GM23338 (cell line): ENCODE measurements around the gene GRM5. TPM values are rescaled to one million over a fixed set of nuclear protein-coding genes. Genes with fewer than 3 reads are reported as not detected.

Source experiments
- ATAC-seq: fragments of 200-7000 bp; cut with Tn5 transposase; 3 replicates; pipeline ENCODE4 v1.9.1; 2020
- DNase-seq: peaks from one replicate; pipeline ENCODE4 v3.0.0-alpha.2; 2015; ENCODE audit warnings: low spot score
- H2AFZ ChIP-seq: fragments of 200-600 bp; sonication (generic); 2 replicates; pipeline ENCODE4 v1.8.0; 2016; ENCODE audit warnings: antibody characterized with exemption, mild to moderate bottlenecking, moderate library complexity
- H3F3A ChIP-seq: fragments of 200-600 bp; sonication (generic); replicated peaks from 2 replicates; pipeline ENCODE4 v1.8.0; 2017; ENCODE audit warnings: antibody characterized with exemption, mixed run types, low read depth
- H3K27ac ChIP-seq: fragments of 200-600 bp; sonication (generic); 2 replicates; pipeline ENCODE4 v1.6.1; 2016; ENCODE audit warnings: low read depth
- H3K27me3 ChIP-seq: fragments of 200-600 bp; sonication (generic); 2 replicates; pipeline ENCODE4 v1.8.0; 2016; ENCODE audit warnings: mild to moderate bottlenecking, mixed run types, moderate library complexity; ENCODE audit not compliant: insufficient read depth
- H3K36me3 ChIP-seq: fragments of 200-600 bp; sonication (generic); 2 replicates; pipeline ENCODE4 v1.8.0; 2016; ENCODE audit warnings: mild to moderate bottlenecking; ENCODE audit not compliant: insufficient read depth
- H3K4me1 ChIP-seq: fragments of 200-600 bp; sonication (generic); 2 replicates; pipeline ENCODE4 v1.8.0; 2016; ENCODE audit warnings: mild to moderate bottlenecking, moderate library complexity; ENCODE audit not compliant: insufficient read depth
- H3K4me2 ChIP-seq: fragments of 200-600 bp; sonication (generic); 2 replicates; pipeline ENCODE4 v1.7.1; 2017; ENCODE audit warnings: mixed run types
- H3K4me3 ChIP-seq: fragments of 200-600 bp; sonication (generic); 2 replicates; pipeline ENCODE4 v1.6.1; 2016; ENCODE audit warnings: mixed run types
- H3K79me2 ChIP-seq: fragments of 200-600 bp; sonication (generic); replicated peaks from 2 replicates; pipeline ENCODE4 v1.8.0; 2017; ENCODE audit warnings: mild to moderate bottlenecking; ENCODE audit not compliant: insufficient read depth
- H3K9me2 ChIP-seq: fragments of 200-600 bp; sonication (generic); 2 replicates; pipeline ENCODE4 v1.8.0; 2017; ENCODE audit not compliant: insufficient read depth
- H4K20me1 ChIP-seq: fragments of 200-600 bp; sonication (generic); replicated peaks from 2 replicates; pipeline ENCODE4 v1.8.0; 2017; ENCODE audit warnings: mild to moderate bottlenecking; ENCODE audit not compliant: insufficient read depth
- H3K27ac Mint-ChIP-seq: 2 replicates; pipeline ENCODE4 v1.8.0; 2020; ENCODE audit warnings: inconsistent platforms, mild to moderate bottlenecking, moderate library complexity, mixed read lengths
- H3K27me3 Mint-ChIP-seq: 3 replicates; pipeline ENCODE4 v1.8.0; 2022; ENCODE audit warnings: low read depth, mild to moderate bottlenecking, moderate library complexity, mixed read lengths, inconsistent platforms; ENCODE audit not compliant: insufficient read depth, poor library complexity
- H3K36me3 Mint-ChIP-seq: 3 replicates; pipeline ENCODE4 v1.8.0; 2021; ENCODE audit warnings: low read depth, mild to moderate bottlenecking, inconsistent platforms, moderate library complexity, mixed read lengths
- H3K4me1 Mint-ChIP-seq: 3 replicates; pipeline ENCODE4 v1.8.0; 2020; ENCODE audit warnings: mild to moderate bottlenecking, inconsistent platforms, mixed read lengths
- H3K4me3 Mint-ChIP-seq: 3 replicates; pipeline ENCODE4 v1.8.0; 2021; ENCODE audit warnings: moderate library complexity, mild to moderate bottlenecking, inconsistent platforms, mixed read lengths
- H3K9me3 Mint-ChIP-seq: 3 replicates; pipeline ENCODE4 v1.8.0; 2020; ENCODE audit warnings: moderate library complexity, mild to moderate bottlenecking, inconsistent platforms, mixed read lengths
- CREB1 ChIP-seq: fragments of 250-450 bp; sonication (Bioruptor Pico); IDR thresholded peaks from 2 replicates; pipeline ENCODE4 v1.5.0; 2020; ENCODE audit warnings: low read depth, mild to moderate bottlenecking, moderate library complexity
- EZH2 ChIP-seq: fragments of 200-600 bp; sonication (generic); IDR thresholded peaks from one replicate; pipeline ENCODE4 v1.8.0; 2017; ENCODE audit warnings: antibody characterized with exemption, mild to moderate bottlenecking, low read depth; ENCODE audit not compliant: unreplicated experiment
- EZH2phosphoT487 ChIP-seq: fragments of 200-600 bp; sonication (generic); IDR thresholded peaks from one replicate; pipeline ENCODE4 v1.8.1; 2018; ENCODE audit warnings: antibody characterized with exemption; ENCODE audit not compliant: unreplicated experiment
- NANOG ChIP-seq: IDR thresholded peaks from 2 replicates; pipeline ENCODE4 v1.6.1; 2016; ENCODE audit warnings: antibody characterized with exemption, borderline replicate concordance
- POLR2AphosphoS5 ChIP-seq: IDR thresholded peaks from 2 replicates; pipeline ENCODE4 v1.6.1; 2016; ENCODE audit warnings: antibody characterized with exemption, low read depth
- STAT1 ChIP-seq: IDR thresholded peaks from one replicate; pipeline ENCODE4 v1.6.1; 2016; ENCODE audit warnings: antibody characterized with exemption; ENCODE audit not compliant: unreplicated experiment
- ZNF114 ChIP-seq: fragments of 250-450 bp; sonication (Bioruptor Pico); IDR thresholded peaks from 2 replicates; pipeline ENCODE4 v1.5.0; 2020; ENCODE audit warnings: mild to moderate bottlenecking, moderate library complexity
- polyA plus RNA-seq: library from polyadenylated mRNA; unstranded; fragments of >200 nt; fragmentation: Nextera tagmentation; extraction: Ambion mirVana; gene quantifications from 2 replicates; pipeline ENCODE4 v1.2.1, GENCODE V29; 2016
- total RNA-seq: library from RNA; depleted of rRNA; stranded (reverse); fragments of >200 nt; shearing (Covaris generic); gene quantifications from 2 replicates; pipeline ENCODE4 v1.2.3, GENCODE V29; 2014
- TF ChIP-seq, protein P1 (sequence below): fragments of 250-450 bp; sonication (Bioruptor Pico); IDR thresholded peaks from 2 replicates; pipeline ENCODE4 v1.5.0; 2020; ENCODE audit warnings: mild to moderate bottlenecking, moderate library complexity
- TF ChIP-seq, protein P2 (sequence below): IDR thresholded peaks from one replicate; pipeline ENCODE4 v1.6.1; 2018; ENCODE audit warnings: antibody characterized with exemption; ENCODE audit not compliant: unreplicated experiment
- TF ChIP-seq, protein P3 (sequence below): IDR thresholded peaks from 2 replicates; pipeline ENCODE4 v1.6.1; 2016; ENCODE audit warnings: antibody characterized with exemption

Gene GRM5
- total and polyA plus RNA-seq, 2 experiments from 2014 or later: 0.23 to 0.45 TPM

DNA sequence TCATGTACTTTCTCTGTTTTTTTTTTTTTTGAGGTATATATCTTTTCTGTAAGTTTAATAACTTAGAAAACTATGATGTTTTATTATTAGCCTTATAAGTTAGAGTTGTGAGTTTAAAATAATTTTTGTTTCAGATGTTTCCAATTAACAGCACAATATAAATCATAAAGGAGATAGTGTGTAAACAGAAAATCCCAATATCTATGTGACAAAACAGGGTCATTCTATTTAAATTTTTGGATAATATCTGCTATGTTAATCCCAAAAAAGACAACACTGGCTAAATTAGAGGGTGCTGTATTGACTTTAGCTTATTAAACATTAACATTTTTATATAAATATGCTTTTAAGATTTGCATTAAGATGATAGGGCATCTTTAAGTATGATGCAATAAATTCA lies 410.1 kb downstream of the GRM5 start:
- Mint-ChIP-seq H3K4me3 (no peak overlapping the region), H3K36me3 (peaks cover 4% of the 10 kb centered on the region; the same call in 1 of the 3 replicates), H3K4me1 (peaks cover 8% of the 10 kb centered on the region), H3K27me3 (no peaks in the 10 kb centered on the region), H3K27ac (no peak overlapping the region), H3K9me3 (peaks cover 5% of the 10 kb centered on the region; the same call in 2 of the 3 replicates)
- no peak overlapping the region for H3K4me2 ChIP-seq
- no peaks in the 10 kb centered on the region for H3K36me3 ChIP-seq
- H3K27ac ChIP-seq: no peak overlapping the region
- H3K9me2 ChIP-seq: no peaks in the 10 kb centered on the region
- H4K20me1 ChIP-seq: no peaks in the 10 kb centered on the region
- H2AFZ ChIP-seq: no peak overlapping the region
- TF ChIP-seq NANOG (no peak), EZH2phosphoT487 (no peak), STAT1 (no peak), CREB1 (CRISPR knock-in tag) (no peak), EZH2 (no peak), POLR2AphosphoS5 (no peak), ZNF114 (CRISPR knock-in tag) (no peak)
- TF ChIP-seq, protein P1, sequence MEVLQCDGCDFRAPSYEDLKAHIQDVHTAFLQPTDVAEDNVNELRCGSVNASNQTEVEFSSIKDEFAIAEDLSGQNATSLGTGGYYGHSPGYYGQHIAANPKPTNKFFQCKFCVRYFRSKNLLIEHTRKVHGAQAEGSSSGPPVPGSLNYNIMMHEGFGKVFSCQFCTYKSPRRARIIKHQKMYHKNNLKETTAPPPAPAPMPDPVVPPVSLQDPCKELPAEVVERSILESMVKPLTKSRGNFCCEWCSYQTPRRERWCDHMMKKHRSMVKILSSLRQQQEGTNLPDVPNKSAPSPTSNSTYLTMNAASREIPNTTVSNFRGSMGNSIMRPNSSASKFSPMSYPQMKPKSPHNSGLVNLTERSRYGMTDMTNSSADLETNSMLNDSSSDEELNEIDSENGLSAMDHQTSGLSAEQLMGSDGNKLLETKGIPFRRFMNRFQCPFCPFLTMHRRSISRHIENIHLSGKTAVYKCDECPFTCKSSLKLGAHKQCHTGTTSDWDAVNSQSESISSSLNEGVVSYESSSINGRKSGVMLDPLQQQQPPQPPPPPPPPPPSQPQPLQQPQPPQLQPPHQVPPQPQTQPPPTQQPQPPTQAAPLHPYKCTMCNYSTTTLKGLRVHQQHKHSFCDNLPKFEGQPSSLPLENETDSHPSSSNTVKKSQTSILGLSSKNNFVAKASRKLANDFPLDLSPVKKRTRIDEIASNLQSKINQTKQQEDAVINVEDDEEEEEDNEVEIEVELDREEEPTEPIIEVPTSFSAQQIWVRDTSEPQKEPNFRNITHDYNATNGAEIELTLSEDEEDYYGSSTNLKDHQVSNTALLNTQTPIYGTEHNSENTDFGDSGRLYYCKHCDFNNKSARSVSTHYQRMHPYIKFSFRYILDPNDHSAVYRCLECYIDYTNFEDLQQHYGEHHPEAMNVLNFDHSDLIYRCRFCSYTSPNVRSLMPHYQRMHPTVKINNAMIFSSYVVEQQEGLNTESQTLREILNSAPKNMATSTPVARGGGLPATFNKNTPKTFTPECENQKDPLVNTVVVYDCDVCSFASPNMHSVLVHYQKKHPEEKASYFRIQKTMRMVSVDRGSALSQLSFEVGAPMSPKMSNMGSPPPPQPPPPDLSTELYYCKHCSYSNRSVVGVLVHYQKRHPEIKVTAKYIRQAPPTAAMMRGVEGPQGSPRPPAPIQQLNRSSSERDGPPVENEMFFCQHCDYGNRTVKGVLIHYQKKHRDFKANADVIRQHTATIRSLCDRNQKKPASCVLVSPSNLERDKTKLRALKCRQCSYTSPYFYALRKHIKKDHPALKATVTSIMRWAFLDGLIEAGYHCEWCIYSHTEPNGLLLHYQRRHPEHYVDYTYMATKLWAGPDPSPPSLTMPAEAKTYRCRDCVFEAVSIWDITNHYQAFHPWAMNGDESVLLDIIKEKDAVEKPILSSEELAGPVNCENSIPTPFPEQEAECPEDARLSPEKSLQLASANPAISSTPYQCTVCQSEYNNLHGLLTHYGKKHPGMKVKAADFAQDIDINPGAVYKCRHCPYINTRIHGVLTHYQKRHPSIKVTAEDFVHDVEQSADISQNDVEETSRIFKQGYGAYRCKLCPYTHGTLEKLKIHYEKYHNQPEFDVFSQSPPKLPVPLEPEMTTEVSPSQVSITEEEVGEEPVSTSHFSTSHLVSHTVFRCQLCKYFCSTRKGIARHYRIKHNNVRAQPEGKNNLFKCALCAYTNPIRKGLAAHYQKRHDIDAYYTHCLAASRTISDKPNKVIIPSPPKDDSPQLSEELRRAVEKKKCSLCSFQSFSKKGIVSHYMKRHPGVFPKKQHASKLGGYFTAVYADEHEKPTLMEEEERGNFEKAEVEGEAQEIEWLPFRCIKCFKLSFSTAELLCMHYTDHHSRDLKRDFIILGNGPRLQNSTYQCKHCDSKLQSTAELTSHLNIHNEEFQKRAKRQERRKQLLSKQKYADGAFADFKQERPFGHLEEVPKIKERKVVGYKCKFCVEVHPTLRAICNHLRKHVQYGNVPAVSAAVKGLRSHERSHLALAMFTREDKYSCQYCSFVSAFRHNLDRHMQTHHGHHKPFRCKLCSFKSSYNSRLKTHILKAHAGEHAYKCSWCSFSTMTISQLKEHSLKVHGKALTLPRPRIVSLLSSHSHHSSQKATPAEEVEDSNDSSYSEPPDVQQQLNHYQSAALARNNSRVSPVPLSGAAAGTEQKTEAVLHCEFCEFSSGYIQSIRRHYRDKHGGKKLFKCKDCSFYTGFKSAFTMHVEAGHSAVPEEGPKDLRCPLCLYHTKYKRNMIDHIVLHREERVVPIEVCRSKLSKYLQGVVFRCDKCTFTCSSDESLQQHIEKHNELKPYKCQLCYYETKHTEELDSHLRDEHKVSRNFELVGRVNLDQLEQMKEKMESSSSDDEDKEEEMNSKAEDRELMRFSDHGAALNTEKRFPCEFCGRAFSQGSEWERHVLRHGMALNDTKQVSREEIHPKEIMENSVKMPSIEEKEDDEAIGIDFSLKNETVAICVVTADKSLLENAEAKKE: no peak
- TF ChIP-seq, protein P2, sequence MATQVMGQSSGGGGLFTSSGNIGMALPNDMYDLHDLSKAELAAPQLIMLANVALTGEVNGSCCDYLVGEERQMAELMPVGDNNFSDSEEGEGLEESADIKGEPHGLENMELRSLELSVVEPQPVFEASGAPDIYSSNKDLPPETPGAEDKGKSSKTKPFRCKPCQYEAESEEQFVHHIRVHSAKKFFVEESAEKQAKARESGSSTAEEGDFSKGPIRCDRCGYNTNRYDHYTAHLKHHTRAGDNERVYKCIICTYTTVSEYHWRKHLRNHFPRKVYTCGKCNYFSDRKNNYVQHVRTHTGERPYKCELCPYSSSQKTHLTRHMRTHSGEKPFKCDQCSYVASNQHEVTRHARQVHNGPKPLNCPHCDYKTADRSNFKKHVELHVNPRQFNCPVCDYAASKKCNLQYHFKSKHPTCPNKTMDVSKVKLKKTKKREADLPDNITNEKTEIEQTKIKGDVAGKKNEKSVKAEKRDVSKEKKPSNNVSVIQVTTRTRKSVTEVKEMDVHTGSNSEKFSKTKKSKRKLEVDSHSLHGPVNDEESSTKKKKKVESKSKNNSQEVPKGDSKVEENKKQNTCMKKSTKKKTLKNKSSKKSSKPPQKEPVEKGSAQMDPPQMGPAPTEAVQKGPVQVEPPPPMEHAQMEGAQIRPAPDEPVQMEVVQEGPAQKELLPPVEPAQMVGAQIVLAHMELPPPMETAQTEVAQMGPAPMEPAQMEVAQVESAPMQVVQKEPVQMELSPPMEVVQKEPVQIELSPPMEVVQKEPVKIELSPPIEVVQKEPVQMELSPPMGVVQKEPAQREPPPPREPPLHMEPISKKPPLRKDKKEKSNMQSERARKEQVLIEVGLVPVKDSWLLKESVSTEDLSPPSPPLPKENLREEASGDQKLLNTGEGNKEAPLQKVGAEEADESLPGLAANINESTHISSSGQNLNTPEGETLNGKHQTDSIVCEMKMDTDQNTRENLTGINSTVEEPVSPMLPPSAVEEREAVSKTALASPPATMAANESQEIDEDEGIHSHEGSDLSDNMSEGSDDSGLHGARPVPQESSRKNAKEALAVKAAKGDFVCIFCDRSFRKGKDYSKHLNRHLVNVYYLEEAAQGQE: no peak
- TF ChIP-seq, protein P3, sequence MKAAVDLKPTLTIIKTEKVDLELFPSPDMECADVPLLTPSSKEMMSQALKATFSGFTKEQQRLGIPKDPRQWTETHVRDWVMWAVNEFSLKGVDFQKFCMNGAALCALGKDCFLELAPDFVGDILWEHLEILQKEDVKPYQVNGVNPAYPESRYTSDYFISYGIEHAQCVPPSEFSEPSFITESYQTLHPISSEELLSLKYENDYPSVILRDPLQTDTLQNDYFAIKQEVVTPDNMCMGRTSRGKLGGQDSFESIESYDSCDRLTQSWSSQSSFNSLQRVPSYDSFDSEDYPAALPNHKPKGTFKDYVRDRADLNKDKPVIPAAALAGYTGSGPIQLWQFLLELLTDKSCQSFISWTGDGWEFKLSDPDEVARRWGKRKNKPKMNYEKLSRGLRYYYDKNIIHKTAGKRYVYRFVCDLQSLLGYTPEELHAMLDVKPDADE: no peak
- no peaks in the 10 kb centered on the region; the same call in 1 of the 2 replicates for H3K4me1 ChIP-seq
- no peak for ATAC-seq
- H3K4me3 ChIP-seq: no peak overlapping the region
- H3F3A ChIP-seq: no peaks in the 10 kb centered on the region
- no peaks in the 10 kb centered on the region for H3K79me2 ChIP-seq
- DNase-seq: no peak
- no peaks in the 10 kb centered on the region for H3K27me3 ChIP-seq
